Fibroblast of skin of back (primary cell): ENCODE data around the gene KIF12.
"Not testable (repeated sequence)": the region's sequence is repeated elsewhere in the genome, so short reads cannot be mapped to it uniquely, and the experiment has no call there.

Experiments
- DNase-seq: peaks from one replicate; pipeline ENCODE4 v3.0.0-alpha.2; 2013

The KIF12 gene

DNA sequence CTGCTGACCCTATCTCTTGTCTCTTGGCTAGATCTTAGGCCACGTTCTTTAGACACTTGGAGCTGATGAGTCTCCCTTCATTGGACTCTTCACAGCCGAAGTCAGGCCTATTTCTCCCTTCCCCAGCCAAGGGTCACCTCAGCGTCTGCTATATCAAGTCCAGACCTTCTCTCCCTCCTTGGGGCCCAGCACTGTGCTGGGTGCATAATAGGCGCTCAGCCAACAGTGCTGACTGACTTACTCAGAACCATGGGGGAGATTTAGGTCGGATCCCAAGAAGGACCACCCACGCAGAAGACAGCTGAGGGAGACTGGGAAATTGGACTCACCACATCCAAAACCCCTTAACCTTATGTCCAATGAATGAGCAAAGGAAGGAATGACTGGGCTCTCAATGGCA lies 15.4 kb downstream of the KIF12 start:
- DNase-seq = no peak

DNA sequence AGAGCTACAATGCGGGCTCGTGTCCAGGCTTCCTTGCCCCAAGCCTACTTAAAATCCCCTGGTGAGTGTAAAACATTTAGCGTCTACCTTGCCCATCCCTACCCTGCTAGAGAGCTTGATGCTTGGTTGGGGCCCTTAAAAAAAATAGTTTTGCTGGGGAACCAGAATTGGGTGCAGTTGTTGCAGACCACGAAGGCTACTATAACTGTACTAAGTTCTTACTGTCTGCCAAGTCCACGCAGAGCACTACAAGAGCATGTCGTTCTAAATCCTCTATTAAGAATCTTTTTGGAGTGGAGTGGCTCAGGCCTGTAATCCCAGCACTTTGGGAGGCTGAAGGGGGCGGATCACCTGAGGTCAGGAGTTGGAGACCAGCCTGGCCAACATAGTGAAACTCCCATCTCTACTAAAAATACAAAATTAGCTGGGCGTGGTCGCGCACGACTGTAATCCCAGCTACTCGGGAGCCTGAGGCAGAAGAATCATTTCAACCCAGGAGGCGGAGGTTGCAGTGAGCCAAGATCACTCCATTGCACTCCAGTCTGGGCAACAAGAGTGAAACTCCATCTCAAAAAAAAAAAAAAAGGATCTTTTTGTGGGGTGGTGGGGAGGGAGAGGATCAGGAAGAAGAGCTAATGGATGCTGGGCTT lies 16.2 kb downstream of the KIF12 start:
- DNase-seq = not testable (repeated sequence)

DNA sequence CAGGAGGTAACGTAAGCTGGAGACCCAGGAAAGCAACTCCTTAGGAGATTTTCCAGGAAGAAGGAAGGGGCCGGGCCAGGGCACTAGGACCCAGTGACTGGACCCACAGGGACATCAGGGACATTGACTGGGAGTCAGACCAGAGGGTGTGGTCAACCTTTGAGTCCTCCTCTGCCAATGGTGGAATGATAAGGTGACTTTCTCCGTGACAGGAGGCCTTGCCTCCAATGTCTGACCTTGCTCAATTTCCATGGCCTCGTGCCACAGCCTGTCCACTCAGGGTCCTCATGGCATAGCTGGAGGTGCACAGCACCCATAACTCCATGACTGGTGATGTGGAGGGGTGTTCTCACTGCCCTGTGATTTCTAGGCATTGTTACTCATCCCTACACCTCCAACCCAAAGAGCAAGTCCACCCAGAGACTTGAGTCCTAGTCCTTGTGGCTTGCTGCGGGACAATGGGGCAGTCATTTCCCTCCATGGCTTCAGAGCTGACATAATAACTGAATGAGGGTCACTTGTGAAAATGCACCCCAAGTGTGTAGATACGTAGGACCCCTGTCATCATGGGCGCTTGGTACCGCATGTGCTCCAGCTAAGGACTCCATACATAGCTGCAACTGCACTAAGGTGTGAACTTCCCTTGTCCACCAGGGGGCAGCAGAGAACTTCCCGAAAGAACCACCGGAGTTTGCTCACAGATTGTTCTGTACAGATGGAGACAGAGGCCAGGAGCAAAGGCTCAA lies 16.9 kb downstream of the KIF12 start:
- DNase-seq = peak; percentile 81

DNA sequence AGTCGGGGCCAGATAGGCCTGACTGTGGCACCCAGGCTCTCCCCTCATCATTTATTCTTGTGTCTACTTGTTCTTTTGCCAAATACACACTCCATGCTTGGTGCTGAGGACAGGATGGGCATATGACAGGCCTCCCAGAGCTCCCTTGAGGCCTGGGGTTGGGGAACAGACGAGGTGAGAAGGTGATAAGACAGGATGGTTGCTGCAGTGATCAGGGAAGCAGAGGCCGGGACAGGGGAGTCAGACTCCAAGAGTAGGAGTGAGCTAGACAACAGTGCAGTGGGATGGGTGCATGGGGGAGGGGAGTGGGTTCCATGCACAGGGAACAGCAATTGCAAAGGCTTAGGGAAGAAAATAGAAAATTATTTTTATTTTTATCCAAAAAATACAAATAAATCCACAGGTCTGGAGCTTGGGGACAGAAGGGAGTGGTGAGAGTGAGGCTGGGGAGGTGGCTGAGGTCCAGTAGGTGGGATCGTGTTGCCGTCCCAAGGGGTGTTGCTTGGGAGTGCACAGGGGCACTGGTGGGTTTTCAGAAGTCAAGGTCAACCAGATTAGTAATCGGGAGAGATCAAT lies 17.6 kb downstream of the KIF12 start:
- DNase-seq = no peak

DNA sequence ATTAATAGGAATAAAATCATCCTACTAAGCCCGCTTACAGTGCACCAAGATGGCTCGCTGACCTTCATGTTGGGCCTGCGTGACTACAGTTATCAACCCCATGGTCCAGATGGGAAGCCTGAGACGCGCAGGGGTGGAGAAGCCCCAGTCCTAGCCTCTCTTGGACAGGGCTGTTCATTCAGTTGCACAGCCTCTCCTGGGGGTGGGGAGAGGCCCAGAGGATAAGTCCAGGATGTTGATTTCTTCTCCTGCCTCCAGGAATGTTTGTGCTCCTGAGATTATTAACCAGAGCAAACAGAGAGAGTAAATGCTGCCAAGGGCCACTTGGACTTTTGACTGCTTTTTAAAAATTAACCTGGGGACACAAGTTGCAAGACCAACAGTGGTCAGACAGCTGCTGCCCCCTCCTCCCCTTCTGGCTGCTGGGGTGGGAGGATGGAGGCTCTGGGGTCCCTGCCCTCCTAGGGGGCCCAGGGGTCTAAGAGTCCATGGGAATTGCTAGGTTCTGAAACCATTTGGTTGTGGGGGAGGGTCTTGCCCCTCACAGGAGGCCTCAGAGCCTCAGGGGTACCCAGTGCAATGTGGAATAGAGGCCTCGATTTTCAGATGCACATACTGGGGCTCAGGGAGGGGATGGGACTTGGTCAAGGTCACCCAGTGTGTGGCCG lies 18.2 kb downstream of the KIF12 start:
- DNase-seq = no peak

DNA sequence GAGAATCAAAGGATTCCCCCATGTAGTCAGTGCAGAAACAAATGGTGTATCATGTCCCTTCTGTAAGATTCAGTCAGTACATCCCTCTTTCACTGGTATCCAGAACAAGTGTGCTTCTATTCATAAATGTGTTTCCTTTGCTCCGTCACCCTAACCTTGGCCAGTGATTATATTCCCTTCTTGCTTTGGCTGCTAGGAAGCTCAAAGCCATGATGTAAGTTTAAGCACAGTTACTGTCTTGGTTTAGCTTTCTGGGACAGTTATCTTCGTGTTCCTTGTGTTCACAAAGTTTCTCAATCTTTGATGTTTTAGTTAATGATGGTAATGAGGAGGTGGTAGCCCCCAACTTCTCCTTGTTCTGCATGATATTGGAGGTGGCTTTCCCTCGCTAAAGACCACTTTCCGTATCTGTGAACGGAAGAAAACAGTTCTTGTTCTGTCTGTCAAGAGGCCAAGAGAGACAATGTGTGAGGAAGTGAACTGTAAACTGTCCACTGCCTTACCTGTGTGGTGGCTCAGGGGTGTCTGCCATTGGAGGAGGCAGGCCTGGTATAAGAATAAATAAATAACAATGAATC lies 18.8 kb downstream of the KIF12 start:
- DNase-seq = no peak

DNA sequence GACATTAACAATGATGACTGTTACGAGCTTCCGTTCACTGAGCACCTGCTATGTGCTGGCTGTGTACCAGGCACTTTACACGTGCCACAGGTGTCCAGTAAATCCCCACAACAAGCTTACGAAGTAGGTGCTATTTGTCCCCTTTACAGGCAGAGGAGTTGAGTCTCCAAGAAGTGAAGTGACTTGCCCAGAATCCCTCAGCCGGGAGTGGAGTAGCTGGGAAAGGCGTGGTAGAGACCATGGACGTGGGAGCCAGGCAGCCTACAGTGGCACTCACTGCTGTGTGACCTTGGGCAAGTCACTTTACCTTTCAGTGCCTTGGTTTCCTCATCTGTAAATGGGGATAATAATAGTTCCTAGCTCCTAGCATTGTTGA lies 20.3 kb downstream of the KIF12 start:
- DNase-seq = no peak

DNA sequence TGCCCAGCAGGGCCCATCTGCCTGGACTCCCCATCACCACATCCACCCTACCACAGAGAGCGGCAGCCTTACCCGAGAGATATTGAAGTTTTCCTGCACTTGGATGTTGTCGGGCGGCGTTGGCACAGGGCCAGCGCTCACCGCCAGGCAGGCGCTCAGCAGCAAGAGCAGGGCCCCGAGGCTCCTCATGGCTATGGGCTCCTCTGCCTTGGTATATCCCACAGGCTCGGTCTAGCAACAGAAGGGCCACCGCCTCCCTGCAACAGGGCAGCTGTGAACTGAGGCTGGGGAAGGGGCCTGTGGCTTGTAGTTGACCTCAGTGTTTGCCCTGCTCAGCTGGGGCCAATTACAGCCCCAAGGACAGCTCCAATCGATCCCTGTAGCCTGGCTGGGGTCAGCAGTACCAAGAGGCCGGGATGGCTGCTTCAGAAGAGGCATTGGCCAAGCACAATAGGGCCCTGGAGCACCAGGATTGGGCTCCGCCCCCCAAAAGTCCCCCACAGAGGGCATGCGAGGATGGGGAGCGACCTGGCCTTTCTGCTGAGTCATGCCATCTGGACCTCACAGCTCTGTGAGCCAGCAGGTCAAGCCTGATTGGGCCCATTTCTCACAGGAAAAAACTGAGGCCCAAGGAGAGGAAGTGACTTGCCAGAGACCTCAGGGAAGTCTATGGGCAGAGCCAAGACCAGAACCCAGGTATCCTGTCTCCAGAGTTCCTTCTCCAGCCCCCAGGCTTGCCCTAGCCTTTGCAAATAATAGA lies 20.9 kb downstream of the KIF12 start, which contains the start of gene AMBP:
Gene AMBP (minus strand): TSS at position 280 of the 760 bp plus-strand sequence. CDS start 91 bp downstream, at position 189.
- no peak for DNase-seq

DNA sequence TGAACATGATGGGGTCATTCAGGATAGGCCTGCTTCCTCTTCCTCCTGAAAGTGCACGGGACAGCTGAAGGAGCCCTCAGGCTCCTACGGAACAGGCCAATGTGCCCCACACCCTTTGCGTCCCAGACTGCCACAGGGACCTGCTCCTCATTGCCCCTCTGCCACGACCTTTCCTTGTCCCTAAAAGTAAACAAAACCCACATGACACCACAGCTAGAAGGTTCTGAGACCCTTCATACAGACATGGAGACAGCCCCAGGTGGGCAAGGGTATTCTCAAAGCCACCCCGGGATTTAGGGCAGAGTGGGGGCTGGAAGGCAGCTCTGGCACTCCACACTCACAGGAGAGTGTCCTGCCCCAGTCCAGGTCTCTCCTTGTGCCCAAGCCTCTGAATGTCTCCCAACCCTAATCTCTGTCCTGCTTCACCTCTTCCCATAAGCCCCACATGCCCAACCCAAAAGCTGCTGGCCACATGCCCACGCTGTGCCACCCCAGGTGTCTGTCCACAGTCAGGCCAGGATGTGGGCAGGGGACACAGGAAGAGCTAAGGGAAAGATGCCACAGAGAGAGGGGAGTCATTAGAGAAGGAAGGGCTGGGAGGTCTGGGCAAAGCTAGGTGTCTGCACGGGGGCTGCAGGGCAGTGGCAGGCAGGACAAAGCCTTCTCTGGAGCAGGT lies 21.8 kb downstream of the KIF12 start:
- DNase-seq = no peak

DNA sequence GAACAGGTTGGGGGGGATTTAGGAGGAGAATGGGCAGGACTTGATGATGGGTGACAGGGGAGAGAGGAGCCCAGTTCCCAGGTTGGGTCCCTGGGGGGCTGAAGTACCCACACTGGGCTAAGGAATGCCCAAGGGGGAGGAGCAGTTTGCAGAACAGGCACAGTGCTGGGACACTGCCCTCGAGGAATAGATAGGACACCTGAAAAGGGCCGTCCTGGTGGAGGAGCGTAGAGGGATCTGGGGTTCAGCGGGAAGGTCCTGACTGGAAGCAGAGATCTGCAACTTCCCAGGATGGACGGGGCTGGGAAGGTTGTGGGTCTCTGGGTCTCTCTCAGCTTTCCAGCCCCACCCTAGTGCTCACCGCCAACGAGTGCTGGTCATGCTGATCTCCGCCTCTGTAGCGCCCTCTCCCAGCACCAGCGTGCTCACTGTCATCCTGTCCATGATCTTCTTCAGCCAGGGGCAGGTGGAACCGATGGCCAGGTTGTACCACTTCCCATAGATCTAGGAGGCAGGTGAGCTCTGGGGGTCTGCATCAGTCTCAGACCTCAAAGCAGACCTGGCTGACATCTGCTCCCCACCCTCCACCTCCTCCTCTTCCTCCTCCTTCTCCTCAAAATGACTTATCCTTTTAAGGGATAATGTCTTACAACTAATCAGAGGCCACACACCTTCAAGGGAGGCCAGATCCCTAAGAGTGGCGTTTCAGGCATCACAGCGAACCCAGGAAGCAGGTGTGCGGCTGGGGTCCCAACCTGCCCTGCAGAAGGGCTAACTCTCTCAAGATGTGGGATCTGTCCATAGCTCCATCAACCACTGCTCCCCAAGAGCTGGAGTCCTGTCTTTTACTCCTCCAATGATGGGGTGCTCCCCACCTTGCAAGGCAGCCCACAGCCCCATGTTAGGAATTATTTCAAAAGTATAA lies 22.6 kb downstream of the KIF12 start:
- no peak for DNase-seq

DNA sequence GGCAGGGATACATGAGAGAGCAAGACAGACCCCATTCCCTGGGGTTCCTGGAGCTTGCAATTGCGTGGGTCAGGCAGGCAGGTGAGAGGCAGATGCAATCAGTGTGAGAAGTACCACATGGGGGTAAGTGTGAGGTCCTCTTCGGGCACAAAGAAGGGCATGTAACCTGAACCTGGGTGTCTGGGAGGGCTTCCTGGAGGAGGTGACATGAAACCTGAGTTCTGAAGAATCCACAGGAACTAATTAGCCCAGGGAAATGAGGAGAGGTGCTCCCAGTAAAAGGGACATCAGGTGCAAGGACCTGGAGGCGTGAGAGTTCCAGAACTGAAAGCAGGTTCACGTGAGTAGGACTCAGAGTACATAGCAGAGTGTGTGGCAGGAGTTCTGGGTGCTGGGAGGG lies 23.5 kb downstream of the KIF12 start:
- DNase-seq = no peak

DNA sequence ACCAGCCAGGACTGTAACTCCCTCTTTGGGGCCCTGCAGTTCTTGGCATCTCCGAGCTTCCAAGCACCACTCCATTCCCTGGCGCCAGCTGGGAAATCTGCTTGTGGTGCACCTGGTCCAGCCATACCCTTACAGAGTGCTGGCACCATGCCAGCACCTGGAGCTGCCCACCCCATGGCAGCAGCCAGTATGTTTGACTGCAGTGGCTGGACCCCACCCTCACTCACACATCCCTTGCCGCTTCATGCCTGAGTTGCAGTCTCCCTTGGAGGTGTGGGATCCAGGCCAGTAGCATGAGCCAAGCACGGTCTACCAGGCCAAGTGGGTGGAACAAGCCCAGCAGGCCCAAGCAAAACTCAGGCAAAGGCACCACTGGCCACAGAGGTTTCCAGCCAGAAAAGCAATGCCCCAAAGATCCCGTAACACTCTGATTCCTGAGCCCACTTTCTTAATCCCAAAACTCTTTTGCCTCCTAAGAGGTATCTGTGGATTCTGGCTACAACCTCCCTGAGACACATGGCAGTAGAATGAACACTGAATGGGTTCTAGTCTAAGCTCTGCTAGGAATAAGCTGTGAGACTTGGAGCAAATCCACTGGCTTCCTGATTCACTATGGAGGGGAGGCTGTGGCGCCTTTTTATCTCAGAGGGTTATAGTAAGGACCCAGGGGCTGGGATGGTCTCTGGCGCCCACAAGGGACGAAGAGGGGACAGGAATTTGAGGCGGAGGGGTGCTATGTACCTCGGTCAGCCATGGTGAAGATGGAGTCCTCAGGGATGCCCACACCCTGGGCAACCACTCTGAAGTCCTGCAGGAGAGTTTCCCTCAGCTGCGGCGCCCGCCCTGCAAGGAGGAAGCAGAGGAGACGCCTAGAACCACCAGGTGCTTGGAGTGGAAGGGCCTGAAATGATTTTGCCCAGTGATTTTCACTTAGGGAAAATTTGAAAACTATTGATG lies 26.6 kb downstream of the KIF12 start:
- no peak for DNase-seq

DNA sequence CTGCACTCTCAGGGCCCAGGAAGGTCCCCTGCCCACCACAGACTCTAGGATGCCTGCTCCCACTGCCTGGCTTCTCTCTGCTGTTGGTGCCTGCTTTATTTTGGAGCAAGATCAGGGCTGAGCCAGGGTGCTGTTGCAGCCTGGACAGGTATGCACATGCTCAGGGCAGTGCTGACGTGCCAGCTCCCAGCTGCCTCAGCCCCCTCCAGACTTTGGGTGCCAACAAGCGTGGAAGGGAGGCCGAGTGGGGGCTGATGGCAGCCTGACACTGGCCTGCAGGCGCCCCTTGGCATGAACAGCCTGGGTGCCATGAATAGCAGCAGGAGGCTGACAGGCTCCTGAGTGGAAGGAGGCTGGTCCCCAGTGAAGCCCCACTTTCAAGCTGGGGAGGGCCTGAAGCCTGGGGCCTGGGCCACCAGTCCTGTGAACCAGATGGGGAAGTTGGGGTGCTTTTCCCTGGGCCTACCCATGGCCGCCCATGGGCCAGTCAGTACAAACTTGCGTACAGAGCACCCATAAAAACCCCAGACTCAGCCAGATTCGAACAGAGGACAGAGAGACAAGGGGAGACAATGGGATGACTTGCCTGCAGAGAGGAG lies 27.8 kb downstream of the KIF12 start:
- no peak for DNase-seq

DNA sequence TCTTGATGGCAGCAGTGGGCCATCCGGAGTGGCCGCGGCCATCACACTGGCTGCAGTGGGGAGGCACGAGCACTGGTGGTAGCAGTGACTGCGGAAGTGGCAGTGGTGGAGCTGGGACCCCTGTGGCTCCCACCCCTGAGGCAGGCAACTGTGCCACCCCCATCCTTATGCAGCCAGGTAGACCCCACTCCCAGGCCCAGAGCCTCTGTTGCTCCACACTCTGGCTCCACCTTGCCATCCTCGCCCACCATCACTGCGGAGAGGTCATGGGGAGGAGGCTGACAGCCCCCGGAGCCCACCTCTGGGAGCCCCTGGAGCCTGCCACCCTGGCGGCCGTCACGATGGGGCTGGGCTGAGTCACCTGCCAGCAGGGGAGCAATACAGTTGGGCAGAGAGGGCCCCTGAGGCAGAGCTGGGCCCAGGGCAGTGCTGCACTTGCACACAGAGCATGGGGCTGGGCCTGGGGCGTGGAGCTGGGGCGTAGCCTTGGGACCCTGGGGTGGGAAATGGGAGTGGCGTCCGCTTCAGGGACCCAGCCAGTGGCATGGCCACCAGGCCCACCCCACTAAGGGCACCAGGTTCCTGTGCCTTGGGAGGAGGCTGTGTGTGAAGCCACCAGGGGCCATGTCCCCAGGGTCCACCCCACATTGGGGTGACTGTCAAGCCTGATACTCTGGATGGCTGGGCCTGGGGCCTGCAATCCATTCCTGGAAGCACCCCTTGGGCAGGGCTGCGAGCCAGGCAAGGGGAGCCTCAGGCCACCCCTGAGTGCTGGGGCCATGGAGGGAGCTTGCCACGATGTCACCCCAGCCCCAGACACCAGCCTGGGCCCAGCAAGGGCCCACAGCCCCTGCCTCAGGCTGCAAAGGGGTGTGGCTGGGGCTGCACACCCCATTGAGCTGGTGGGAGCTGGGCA lies 28.6 kb downstream of the KIF12 start:
- no peak for DNase-seq

DNA sequence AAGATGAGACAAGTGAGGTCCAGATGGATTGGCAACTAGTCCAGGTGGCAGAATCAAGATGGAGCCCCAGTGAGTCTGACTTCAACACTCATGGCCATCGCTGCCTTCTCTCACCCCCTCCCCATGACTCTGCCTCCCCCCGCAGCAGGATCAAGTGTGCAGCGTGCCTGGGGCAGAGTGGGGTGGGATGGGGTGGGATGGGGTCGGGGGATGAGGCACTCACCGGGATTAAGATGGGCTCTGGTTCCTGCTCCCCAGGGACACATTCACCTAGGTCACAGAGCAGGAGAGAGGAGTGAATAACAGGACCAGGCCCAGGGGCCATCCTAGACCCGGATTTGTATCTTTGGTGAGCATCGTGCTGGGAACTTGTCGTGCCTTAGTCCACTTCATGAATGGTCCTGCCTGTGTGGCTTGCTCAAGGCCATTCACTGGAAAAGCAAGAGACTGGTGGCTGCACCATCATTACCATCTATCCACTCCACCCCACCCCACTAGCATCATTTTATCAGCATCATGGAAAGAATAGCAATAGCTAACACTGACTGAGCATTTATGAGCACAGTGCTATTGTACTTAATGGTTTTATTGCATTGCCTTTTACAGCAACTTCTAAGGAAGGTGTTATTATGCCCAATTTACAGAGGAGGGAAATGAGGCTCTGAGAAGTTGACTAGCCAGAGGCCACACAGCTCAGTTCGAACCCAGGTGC lies 29.5 kb downstream of the KIF12 start:
- no peak for DNase-seq

DNA sequence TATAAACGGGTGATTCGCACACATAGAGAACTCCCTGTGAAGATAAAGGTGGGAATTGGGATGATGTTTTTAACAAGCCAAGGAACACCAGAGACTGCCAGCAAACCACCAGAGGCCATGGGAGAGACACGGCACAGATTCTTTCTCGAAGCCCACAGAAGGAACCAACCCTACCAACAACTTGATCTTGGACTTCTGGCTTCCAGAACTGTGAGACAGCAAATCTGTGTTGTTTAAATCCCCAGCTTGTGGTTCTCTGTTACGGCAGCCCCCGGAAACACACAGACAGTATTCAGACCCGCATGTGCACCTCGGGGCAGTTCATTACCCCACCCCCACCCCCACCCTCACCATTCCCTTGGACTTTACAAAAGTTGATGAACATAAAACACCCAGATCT lies 33.8 kb downstream of the KIF12 start:
- no peak for DNase-seq

DNA sequence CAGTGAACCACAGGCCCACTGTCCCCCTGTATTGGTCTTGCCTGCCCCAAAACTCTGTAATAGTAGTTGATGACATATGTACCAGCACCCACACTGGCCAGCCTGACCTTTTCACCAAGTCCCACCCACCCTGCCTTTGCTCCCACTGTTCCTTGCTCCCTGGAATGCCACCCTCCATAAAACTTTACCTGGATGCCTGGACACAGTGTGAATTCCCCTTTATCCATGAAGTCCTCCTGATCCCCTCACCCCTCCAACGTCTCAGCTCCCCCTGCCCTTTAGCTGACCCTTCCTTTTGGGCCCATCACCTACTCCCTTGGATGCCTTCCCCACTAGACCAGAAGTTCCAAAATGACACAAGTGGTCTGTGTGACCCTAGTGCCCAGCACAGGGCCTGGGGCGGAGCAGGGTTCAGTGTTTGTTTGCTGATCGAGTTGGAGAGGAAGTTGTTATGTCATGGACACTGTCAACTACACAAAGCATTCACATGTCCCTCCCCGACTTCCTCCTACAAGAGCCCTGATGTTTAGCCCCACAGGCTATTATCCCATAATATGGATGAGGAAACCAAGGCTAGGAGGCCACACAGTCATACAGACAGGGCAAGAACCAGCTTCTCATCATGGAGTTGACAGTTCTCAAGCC lies 37.1 kb downstream of the KIF12 start:
- no peak for DNase-seq
